HepG2 (cell line): ENCODE results near the gene CDC20.

Experiments
- CEBPG ChIP-seq: IDR thresholded peaks from 2 replicates; pipeline ENCODE4 v1.6.1; 2016
- CTCF ChIP-seq: sonication (generic); formaldehyde crosslinking; IDR thresholded peaks from 2 replicates; pipeline ENCODE4 v1.5.0; 2020; ENCODE audit warnings: mild to moderate bottlenecking, missing genetic modification reagents, moderate library complexity
- EP300 ChIP-seq, 3 experiments: sonication (generic) in 1 of 3; formaldehyde crosslinking in 1 of 3; IDR thresholded peaks; 2 replicates each; pipeline versions ENCODE4 v1.5.1 to v1.6.1; 2011 to 2020; ENCODE audit warnings: low read depth in 2 of 3, low read length in 2 of 3, borderline replicate concordance in 1 of 3, improper control_type of control experiment in 1 of 3, mild to moderate bottlenecking in 1 of 3, missing genetic modification reagents in 1 of 3, moderate library complexity in 1 of 3
- FOXK2 ChIP-seq: fragments of 450-650 bp; IDR thresholded peaks from 2 replicates; pipeline ENCODE4 v1.6.1; 2016
- HINFP ChIP-seq: sonication (generic); formaldehyde crosslinking; IDR thresholded peaks from 2 replicates; pipeline ENCODE4 v1.4.0; 2020; ENCODE audit warnings: low read depth, mild to moderate bottlenecking, missing genetic modification reagents
- HMGXB4 ChIP-seq, 2 experiments: sonication (generic) in 1 of 2; formaldehyde crosslinking in 1 of 2; IDR thresholded peaks; 2 replicates each; pipeline versions ENCODE4 v1.4.0 to v1.6.1; 2018 to 2020; ENCODE audit warnings: missing genetic modification reagents in 2 of 2, borderline replicate concordance in 1 of 2, low read depth in 1 of 2, mild to moderate bottlenecking in 1 of 2, missing biosample characterization in 1 of 2
- LBX2 ChIP-seq: sonication (generic); formaldehyde crosslinking; IDR thresholded peaks from 2 replicates; pipeline ENCODE4 v1.5.0; 2020; ENCODE audit warnings: missing genetic modification reagents, mild to moderate bottlenecking, borderline replicate concordance
- POLR2A ChIP-seq, 2 experiments: IDR thresholded peaks; 2 replicates each; pipeline ENCODE4 v1.6.1; 2011; ENCODE audit warnings: low read depth in 2 of 2, low read length in 2 of 2, mild to moderate bottlenecking in 1 of 2, moderate library complexity in 1 of 2; ENCODE audit not compliant: insufficient read depth in 1 of 2
- SRSF1 ChIP-seq: fragments of 200-400 bp; formaldehyde crosslinking; optimal IDR thresholded peaks from 2 replicates; pipeline ENCODE3; 2017; ENCODE audit warnings: mild to moderate bottlenecking, low read depth, low read length, moderate library complexity
- ZBTB39 ChIP-seq: sonication (generic); formaldehyde crosslinking; IDR thresholded peaks from 2 replicates; pipeline ENCODE4 v1.5.0; 2020; ENCODE audit warnings: missing genetic modification reagents
- ZFAT ChIP-seq: sonication (generic); formaldehyde crosslinking; conservative IDR thresholded peaks from 2 replicates; pipeline ENCODE4 v1.8.1; 2023; ENCODE audit warnings: missing genetic modification reagents, inconsistent platforms
- ZNF251 ChIP-seq: sonication (generic); formaldehyde crosslinking; IDR thresholded peaks from 2 replicates; pipeline ENCODE4 v1.9.0; 2021; ENCODE audit warnings: mild to moderate bottlenecking, missing genetic modification reagents
- ZNF720 ChIP-seq: sonication (generic); formaldehyde crosslinking; IDR thresholded peaks from 2 replicates; pipeline ENCODE4 v1.4.0; 2020; ENCODE audit warnings: missing genetic modification reagents
- ZZZ3 ChIP-seq: sonication (generic); formaldehyde crosslinking; IDR thresholded peaks from 2 replicates; pipeline ENCODE4 v1.4.0; 2020; ENCODE audit warnings: missing genetic modification reagents, mild to moderate bottlenecking, borderline replicate concordance

- TF ChIP-seq EP300 (IDR thresholded peaks at IDR 0.05; ENCODE audit: low read depth in 2 of 2, low read length in 2 of 2) = no peak
- no peak for TF ChIP-seq EP300 (CRISPR knock-in tag; IDR thresholded peaks at IDR 0.05; ENCODE audit: borderline replicate concordance)
- no peak for TF ChIP-seq ZNF251
- no peak for TF ChIP-seq CTCF
- TF ChIP-seq HMGXB4 (CRISPR knock-in tag; IDR thresholded peaks at IDR 0.05; ENCODE audit: borderline replicate concordance in 1 of 2, low read depth in 1 of 2) = no peak
- TF ChIP-seq LBX2 (CRISPR knock-in tag) = no peak
- no peak for TF ChIP-seq POLR2A (IDR thresholded peaks at IDR 0.05; ENCODE audit: insufficient read depth in 1 of 2, low read depth in 2 of 2, low read length in 2 of 2)
- no peak for TF ChIP-seq SRSF1
- no peak for TF ChIP-seq ZZZ3 (CRISPR knock-in tag)
- TF ChIP-seq FOXK2 = no peak
- TF ChIP-seq ZFAT (CRISPR knock-in tag) = no peak
- TF ChIP-seq HINFP (CRISPR knock-in tag) = no peak
- no peak for TF ChIP-seq CEBPG (CRISPR knock-in tag)
- no peak for TF ChIP-seq ZBTB39 (CRISPR knock-in tag)
- no peak for TF ChIP-seq ZNF720 (CRISPR knock-in tag)
These were observed 49.3 kb upstream of the CDC20 start for GRCh38 chr1:43309405-43310025.
